ENCODE results near the gene MRPL54.

DNA sequence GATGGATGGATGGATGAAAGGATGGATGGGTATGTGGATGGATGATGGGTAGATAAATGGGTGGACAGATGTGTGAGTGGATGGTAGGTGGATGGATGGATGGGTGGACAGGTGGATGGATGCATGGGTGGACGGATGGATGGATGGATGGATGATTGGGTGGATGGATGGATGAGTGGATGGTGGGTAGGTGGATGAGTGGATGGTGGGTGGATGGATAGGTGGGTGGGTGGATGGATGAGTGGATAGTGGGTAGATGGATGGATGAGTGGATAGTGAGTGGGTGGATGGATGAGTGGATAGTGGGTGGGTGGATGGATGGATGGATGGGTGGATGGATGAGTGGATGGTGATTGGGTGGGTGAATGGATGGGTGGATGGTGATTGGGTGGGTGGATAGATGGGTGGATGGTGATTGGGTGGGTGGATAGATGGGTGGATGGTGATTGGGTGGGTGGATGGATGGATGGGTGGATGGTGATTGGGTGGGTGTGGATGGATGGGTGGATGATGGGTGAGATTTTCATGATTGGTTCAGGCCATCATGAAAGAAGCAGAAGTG, 14.1 kb downstream of the MRPL54 start:
- no peak for TF ChIP-seq ELF4 (IDR thresholded peaks at IDR 0.05)
- no peak for TF ChIP-seq HDGF (IDR thresholded peaks at IDR 0.05; ENCODE audit: borderline replicate concordance)
